A549 (cell line): ENCODE results near the gene SVIL.

Experiments used
- CTCF ChIP-seq: fragments of >200 bp; sonication (Bioruptor Twin); formaldehyde crosslinking; IDR thresholded peaks from 3 replicates; pipeline ENCODE4 v1.5.1; 2016
- HDAC2 ChIP-seq: fragments of 200-600 bp; sonication (generic); IDR thresholded peaks from 2 replicates; pipeline ENCODE4 v1.6.1; 2016
- HMGXB4 ChIP-seq: fragments of 250-450 bp; sonication (Bioruptor Pico); IDR thresholded peaks from 2 replicates; pipeline ENCODE4 v1.5.0; 2021; ENCODE audit warnings: mild to moderate bottlenecking, moderate library complexity, borderline replicate concordance
- NR3C1 ChIP-seq: fragments of >200 bp; sonication (Bioruptor Twin); formaldehyde crosslinking; IDR thresholded peaks from 3 replicates; pipeline ENCODE4 v1.6.1; 2017
- POLR2A ChIP-seq: IDR thresholded peaks from 2 replicates; pipeline ENCODE4 v1.6.1; 2012; ENCODE audit warnings: mild to moderate bottlenecking, low read length
- RAD21 ChIP-seq, 2 experiments: fragments of >200 bp in 1 of 2; sonication (Bioruptor Twin) in 1 of 2; formaldehyde crosslinking in 1 of 2; IDR thresholded peaks in 1 of 2; conservative IDR thresholded peaks in 1 of 2; 2 replicates in 1 of 2; 3 replicates in 1 of 2; pipeline ENCODE4 v1.6.1; 2012 to 2018; ENCODE audit warnings: inconsistent platforms in 1 of 2
- RCOR1 ChIP-seq: fragments of 150-350 bp; IDR thresholded peaks from 2 replicates; pipeline ENCODE4 v1.6.1; 2014; ENCODE audit warnings: antibody characterized with exemption, low read length, low read depth
- SMC3 ChIP-seq: fragments of >200 bp; sonication (Bioruptor Twin); formaldehyde crosslinking; IDR thresholded peaks from 3 replicates; pipeline ENCODE4 v1.6.1; 2018; ENCODE audit warnings: inconsistent platforms
- USF2 ChIP-seq: fragments of 450-650 bp; IDR thresholded peaks from 2 replicates; pipeline ENCODE4 v1.6.1; 2014; ENCODE audit warnings: antibody characterized with exemption
- ZNF302 ChIP-seq: fragments of 250-450 bp; sonication (Bioruptor Pico); IDR thresholded peaks from 2 replicates; pipeline ENCODE4 v1.9.0; 2021; ENCODE audit warnings: inconsistent platforms, mild to moderate bottlenecking, moderate library complexity

- TF ChIP-seq POLR2A (no peak), SMC3 (no peak), USF2 (no peak), CTCF (no peak), RAD21 (conservative IDR thresholded peaks at IDR 0.05 in 1 of 2, IDR thresholded peaks at IDR 0.05 in 1 of 2) (no peak), HMGXB4 (CRISPR knock-in tag) (no peak), RCOR1 (no peak), NR3C1 (no peak), ZNF302 (no peak), HDAC2 (no peak)
These were observed 196.5 kb downstream of the SVIL start for GRCh38 chr10:29438271-29438670.
